ENCODE results near the gene YWHAB. TPM values are rescaled to one million over a fixed set of nuclear protein-coding genes. Genes with fewer than 3 reads are reported as not detected.

YWHAB gene
- total RNA-seq, 1 experiment from 2014 or later, result 118 TPM

DNA sequence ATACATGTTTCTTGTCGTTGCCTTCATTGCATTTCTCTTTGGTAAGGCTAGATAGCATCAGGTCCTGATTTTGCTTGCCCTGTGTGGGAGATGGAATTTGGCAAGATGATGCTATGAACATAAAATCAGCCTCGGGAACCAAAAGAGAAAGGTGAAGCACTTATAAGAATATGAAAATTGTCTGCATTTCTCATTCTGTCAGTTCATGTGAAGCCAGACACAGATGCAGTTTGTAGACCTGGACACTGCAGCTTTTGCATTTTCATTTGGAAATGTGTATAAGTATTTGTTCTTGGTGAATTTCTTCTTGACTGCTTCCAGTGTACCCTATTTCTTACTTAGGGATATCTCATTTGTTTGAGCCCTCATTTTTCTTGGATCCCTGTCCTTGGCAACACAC is 1.3 kb downstream of the YWHAB start:
- TSS peak; percentile 40 for BruUV-seq (replicated peaks)
- peak overlapping the region; percentile 90 for H3K4me2 ChIP-seq (ENCODE audit: low read length)
- peaks cover 56% of the 10 kb centered on the region for H4K20me1 ChIP-seq (ENCODE audit: low read length)
- peak overlapping the region; percentile 97 for H3K9ac ChIP-seq (ENCODE audit: low read length)
- DNase-seq, result no peak
- H3K79me2 ChIP-seq (ENCODE audit: low read length), result peaks cover 70% of the 10 kb centered on the region
- ChIA-PET CTCF (no interaction called here), POLR2A (ENCODE audit: unreplicated experiment) (no interaction called here)
- no peaks in the 10 kb centered on the region for H3K9me3 ChIP-seq (ENCODE audit: low read length)
- peaks cover 12% of the 10 kb centered on the region for H3K36me3 ChIP-seq (ENCODE audit: low read depth, low read length)
- H3F3A ChIP-seq (ENCODE audit: low read length, unreplicated experiment), result no peaks in the 10 kb centered on the region
- H3K4me3 ChIP-seq (ENCODE audit: low read length), result peak overlapping the region; percentile 96
- TF ChIP-seq, protein P1, sequence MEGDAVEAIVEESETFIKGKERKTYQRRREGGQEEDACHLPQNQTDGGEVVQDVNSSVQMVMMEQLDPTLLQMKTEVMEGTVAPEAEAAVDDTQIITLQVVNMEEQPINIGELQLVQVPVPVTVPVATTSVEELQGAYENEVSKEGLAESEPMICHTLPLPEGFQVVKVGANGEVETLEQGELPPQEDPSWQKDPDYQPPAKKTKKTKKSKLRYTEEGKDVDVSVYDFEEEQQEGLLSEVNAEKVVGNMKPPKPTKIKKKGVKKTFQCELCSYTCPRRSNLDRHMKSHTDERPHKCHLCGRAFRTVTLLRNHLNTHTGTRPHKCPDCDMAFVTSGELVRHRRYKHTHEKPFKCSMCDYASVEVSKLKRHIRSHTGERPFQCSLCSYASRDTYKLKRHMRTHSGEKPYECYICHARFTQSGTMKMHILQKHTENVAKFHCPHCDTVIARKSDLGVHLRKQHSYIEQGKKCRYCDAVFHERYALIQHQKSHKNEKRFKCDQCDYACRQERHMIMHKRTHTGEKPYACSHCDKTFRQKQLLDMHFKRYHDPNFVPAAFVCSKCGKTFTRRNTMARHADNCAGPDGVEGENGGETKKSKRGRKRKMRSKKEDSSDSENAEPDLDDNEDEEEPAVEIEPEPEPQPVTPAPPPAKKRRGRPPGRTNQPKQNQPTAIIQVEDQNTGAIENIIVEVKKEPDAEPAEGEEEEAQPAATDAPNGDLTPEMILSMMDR (conservative IDR thresholded peaks at IDR 0.05; ENCODE audit: low read depth, low read length), result no peak
- TF ChIP-seq EZH2 (IDR thresholded peaks at IDR 0.05; ENCODE audit: low read length, unreplicated experiment) (no peak), EZH2phosphoT487 (IDR thresholded peaks at IDR 0.05; ENCODE audit: borderline replicate concordance, low read length) (no peak)
- no peak for ATAC-seq
- intact Hi-C loops (cut with micrococcal nuclease), result no loop called here
- no peaks in the 10 kb centered on the region for H3K9me2 ChIP-seq (replicated peaks; ENCODE audit: low read length)
- no peak overlapping the region for H2AFZ ChIP-seq (ENCODE audit: low read length)
- H3K27ac ChIP-seq (ENCODE audit: low read length), result no peak overlapping the region
- no peaks in the 10 kb centered on the region for H3K27me3 ChIP-seq (ENCODE audit: low read length)
- H3K4me1 ChIP-seq (ENCODE audit: insufficient read depth, low read length), result peaks cover 33% of the 10 kb centered on the region

- CTCF ChIA-PET, result no interaction called here
- intact Hi-C loops (cut with micrococcal nuclease), result no loop called here
Measured at GRCh38 chr20:44887466-44887865, 2.0 kb downstream of the YWHAB start.

More at GRCh38 chr20:44887466-44887865, 2.0 kb downstream of the YWHAB start:
- H3K4me3 ChIP-seq (ENCODE audit: low read length), result peak overlapping the region; percentile 96
- no peaks in the 10 kb centered on the region for H3K9me2 ChIP-seq (replicated peaks; ENCODE audit: low read length)
- DNase-seq, result no peak
- H3K36me3 ChIP-seq (ENCODE audit: low read depth, low read length), result peaks cover 17% of the 10 kb centered on the region
- POLR2A ChIA-PET (ENCODE audit: unreplicated experiment), result interaction anchor here (0.9 to 1.4 kb wide), 2 partner anchors 10 to 22 kb away, joined by 4 to 5 read pairs; partner anchors contain the start of gene PABPC1L
- H3K9ac ChIP-seq (ENCODE audit: low read length), result peak overlapping the region; percentile 97; the same call in 1 of the 2 replicates
- peak overlapping the region; percentile 90 for H3K4me2 ChIP-seq (ENCODE audit: low read length)
- TF ChIP-seq EZH2phosphoT487 (IDR thresholded peaks at IDR 0.05; ENCODE audit: borderline replicate concordance, low read length), result no peak
- no peak for TF ChIP-seq EZH2 (IDR thresholded peaks at IDR 0.05; ENCODE audit: low read length, unreplicated experiment)
- TF ChIP-seq, protein P1 (conservative IDR thresholded peaks at IDR 0.05; ENCODE audit: low read depth, low read length), result no peak
- no peaks in the 10 kb centered on the region for H3F3A ChIP-seq (ENCODE audit: low read length, unreplicated experiment)
- no peak overlapping the region for H2AFZ ChIP-seq (ENCODE audit: low read length)
- ATAC-seq, result no peak
- peaks cover 76% of the 10 kb centered on the region for H3K79me2 ChIP-seq (ENCODE audit: low read length)
- H3K27me3 ChIP-seq (ENCODE audit: low read length), result no peaks in the 10 kb centered on the region
- no peaks in the 10 kb centered on the region for H3K9me3 ChIP-seq (ENCODE audit: low read length)
- H4K20me1 ChIP-seq (ENCODE audit: low read length), result peaks cover 63% of the 10 kb centered on the region
- H3K27ac ChIP-seq (ENCODE audit: low read length), result no peak overlapping the region
- H3K4me1 ChIP-seq (ENCODE audit: insufficient read depth, low read length), result peaks cover 33% of the 10 kb centered on the region
- no TSS peak for BruUV-seq (replicated peaks)
